Lung microvascular endothelial cell (primary cell): Measurements from ENCODE around the gene KRTAP29-1. TPM values are rescaled to one million over a fixed set of nuclear protein-coding genes. Genes with fewer than 3 reads are reported as not detected.

ENCODE experiments used
- total RNA-seq: library from RNA; depleted of rRNA; stranded (reverse); fragments of >200 nt; gene quantifications from 2 replicates; pipeline ENCODE4 v1.2.1, GENCODE V29; 2014

KRTAP29-1 gene
- total RNA-seq, 1 donor from 2014 or later = not detected

Other genes with a start within 250 kb of the KRTAP29-1 start
- gene KRTAP2-2, start 247.6 kb downstream of the KRTAP29-1 start, total RNA-seq = not detected in 2 replicates
- gene KRTAP2-3, start 242.7 kb downstream of the KRTAP29-1 start, total RNA-seq = not detected in 2 replicates
- not detected in 2 replicates for gene KRTAP2-4, start 237.0 kb downstream of the KRTAP29-1 start, total RNA-seq
- not detected in 2 replicates for gene KRTAP4-7, start 218.7 kb downstream of the KRTAP29-1 start, total RNA-seq
- not detected in 2 replicates for gene KRTAP4-8, start 204.7 kb downstream of the KRTAP29-1 start, total RNA-seq
- not detected in 2 replicates for gene KRTAP4-16, start 200.6 kb downstream of the KRTAP29-1 start, total RNA-seq
- gene KRTAP4-9, start 197.5 kb downstream of the KRTAP29-1 start, total RNA-seq = not detected in 2 replicates
- gene KRTAP4-11, start 184.5 kb downstream of the KRTAP29-1 start, total RNA-seq = not detected in 2 replicates
- not detected in 2 replicates for gene KRTAP4-12, start 178.7 kb downstream of the KRTAP29-1 start, total RNA-seq
- not detected in 2 replicates for gene KRTAP4-6, start 162.3 kb downstream of the KRTAP29-1 start, total RNA-seq
- gene KRTAP4-5, start 153.0 kb downstream of the KRTAP29-1 start, total RNA-seq = not detected in 2 replicates
- not detected in 2 replicates for gene KRTAP4-4, start 142.1 kb downstream of the KRTAP29-1 start, total RNA-seq
- gene KRTAP4-3, start 134.6 kb downstream of the KRTAP29-1 start, total RNA-seq = not detected in 2 replicates
- not detected in 2 replicates for gene KRTAP4-2, start 124.6 kb downstream of the KRTAP29-1 start, total RNA-seq
- not detected in 2 replicates for gene KRTAP4-1, start 117.9 kb downstream of the KRTAP29-1 start, total RNA-seq
- gene KRTAP9-1, start 113.0 kb downstream of the KRTAP29-1 start, total RNA-seq = not detected in 2 replicates
- gene KRTAP9-2, start 76.2 kb downstream of the KRTAP29-1 start, total RNA-seq = not detected in 2 replicates
- gene KRTAP9-3, start 70.4 kb downstream of the KRTAP29-1 start, total RNA-seq = not detected in 2 replicates
- not detected in 2 replicates for gene KRTAP9-8, start 64.9 kb downstream of the KRTAP29-1 start, total RNA-seq
- not detected in 2 replicates for gene KRTAP9-4, start 53.2 kb downstream of the KRTAP29-1 start, total RNA-seq
- gene KRTAP9-9, start 47.5 kb downstream of the KRTAP29-1 start, total RNA-seq = not detected in 2 replicates
- gene KRTAP9-6, start 37.5 kb downstream of the KRTAP29-1 start, total RNA-seq = not detected in 2 replicates
- gene KRTAP9-7, start 27.2 kb downstream of the KRTAP29-1 start, total RNA-seq = not detected in 2 replicates
- gene KRTAP16-1, start 6.5 kb upstream of the KRTAP29-1 start, total RNA-seq = not detected in 2 replicates
- gene KRTAP17-1, start 12.9 kb upstream of the KRTAP29-1 start, total RNA-seq = not detected in 2 replicates
- gene KRT33A, start 48.0 kb upstream of the KRTAP29-1 start, total RNA-seq = not detected in 2 replicates
- not detected in 2 replicates for gene KRT33B, start 67.0 kb upstream of the KRTAP29-1 start, total RNA-seq
- not detected in 2 replicates for gene KRT34, start 79.5 kb upstream of the KRTAP29-1 start, total RNA-seq
- not detected in 2 replicates for gene KRT31, start 94.8 kb upstream of the KRTAP29-1 start, total RNA-seq
- not detected in 2 replicates for gene KRT37, start 121.7 kb upstream of the KRTAP29-1 start, total RNA-seq
- gene KRT38, start 138.1 kb upstream of the KRTAP29-1 start, total RNA-seq = not detected in 2 replicates
- not detected in 2 replicates for gene KRT32, start 164.5 kb upstream of the KRTAP29-1 start, total RNA-seq
- gene KRT35, start 178.3 kb upstream of the KRTAP29-1 start, total RNA-seq = not detected in 2 replicates
- not detected in 2 replicates for gene KRT36, start 187.1 kb upstream of the KRTAP29-1 start, total RNA-seq
- under 0.01 TPM in 1 of 2 replicates, not detected in the other for gene KRT13, start 202.8 kb upstream of the KRTAP29-1 start, total RNA-seq
- gene KRT15, start 216.0 kb upstream of the KRTAP29-1 start, total RNA-seq = 0.20 and 1.5 TPM in 2 replicates
- 2.8 and 13.1 TPM in 2 replicates for gene KRT19, start 225.5 kb upstream of the KRTAP29-1 start, total RNA-seq